Liver (tissue), 2 donors: ENCODE data around the gene ABLIM2.

ENCODE experiments used
- CTCF ChIP-seq: fragments of 150-350 bp; IDR thresholded peaks from 2 replicates; pipeline ENCODE4 v1.5.1; 2017; ENCODE audit warnings: improper control_type of control experiment, low read depth, low read length; ENCODE audit not compliant: missing input control
- MAX ChIP-seq: IDR thresholded peaks from 2 replicates; pipeline ENCODE4 v1.6.1; 2016; ENCODE audit warnings: antibody characterized with exemption
- donor health status: healthy.

- TF ChIP-seq MAX (no peak), CTCF (no peak)
Observed at GRCh38 chr4:8032381-8032780, 126.2 kb downstream of the ABLIM2 start.
